Sigmoid colon (tissue), 3 donors: ENCODE results near the gene ITPR1.

ENCODE experiments used
- POLR2A ChIP-seq, 2 donors: fragments of 450-650 bp; IDR thresholded peaks; one replicate each; pipeline ENCODE4 v1.6.1; 2016; ENCODE audit warnings: antibody characterized with exemption in 2 of 2, mild to moderate bottlenecking in 2 of 2, moderate library complexity in 2 of 2
- TF ChIP-seq, protein P1 (sequence below), 4 experiments: fragments of 450-650 bp in 3 of 4; fragments of 200-600 bp in 1 of 4; IDR thresholded peaks; one replicate each; pipeline ENCODE4 v1.5.1; 2016 to 2019; ENCODE audit warnings: antibody characterized with exemption in 4 of 4, mild to moderate bottlenecking in 3 of 4, moderate library complexity in 2 of 4

- TF ChIP-seq, protein P1, sequence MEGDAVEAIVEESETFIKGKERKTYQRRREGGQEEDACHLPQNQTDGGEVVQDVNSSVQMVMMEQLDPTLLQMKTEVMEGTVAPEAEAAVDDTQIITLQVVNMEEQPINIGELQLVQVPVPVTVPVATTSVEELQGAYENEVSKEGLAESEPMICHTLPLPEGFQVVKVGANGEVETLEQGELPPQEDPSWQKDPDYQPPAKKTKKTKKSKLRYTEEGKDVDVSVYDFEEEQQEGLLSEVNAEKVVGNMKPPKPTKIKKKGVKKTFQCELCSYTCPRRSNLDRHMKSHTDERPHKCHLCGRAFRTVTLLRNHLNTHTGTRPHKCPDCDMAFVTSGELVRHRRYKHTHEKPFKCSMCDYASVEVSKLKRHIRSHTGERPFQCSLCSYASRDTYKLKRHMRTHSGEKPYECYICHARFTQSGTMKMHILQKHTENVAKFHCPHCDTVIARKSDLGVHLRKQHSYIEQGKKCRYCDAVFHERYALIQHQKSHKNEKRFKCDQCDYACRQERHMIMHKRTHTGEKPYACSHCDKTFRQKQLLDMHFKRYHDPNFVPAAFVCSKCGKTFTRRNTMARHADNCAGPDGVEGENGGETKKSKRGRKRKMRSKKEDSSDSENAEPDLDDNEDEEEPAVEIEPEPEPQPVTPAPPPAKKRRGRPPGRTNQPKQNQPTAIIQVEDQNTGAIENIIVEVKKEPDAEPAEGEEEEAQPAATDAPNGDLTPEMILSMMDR (IDR thresholded peaks at IDR 0.05) = no peak
- TF ChIP-seq POLR2A (IDR thresholded peaks at IDR 0.05) = no peak
Measured at GRCh38 chr3:4744405-4745234, 251.5 kb downstream of the ITPR1 start.
